Measurements from ENCODE around the gene RCCD1. TPM values are rescaled to one million over a fixed set of nuclear protein-coding genes. Genes with fewer than 3 reads are reported as not detected.

The RCCD1 gene
- total and polyA plus RNA-seq, 2 of the 8 experiments (the other 6 are each of a cell fraction or from before 2014, with no cell fraction given): 9.9 to 18.8 TPM

- 82% methylated on average over 18 of the region's 19 CpGs; no CpG with 5 or more reads in 1 of the 2 experiments for WGBS, 2 experiments (ENCODE audit: extremely low coverage in 1 of 2, insufficient coverage in 1 of 2, insufficient read length in 1 of 2, insufficient replicate concordance in 2 of 2, low coverage in 1 of 2, low lambda C conversion rate in 2 of 2, missing lambda C conversion rate in 1 of 2)
- Histone ChIP-seq H4K5ac (ENCODE audit: insufficient read length, low read depth, low read length) (no peak overlapping the region), H3K23ac (ENCODE audit: insufficient read length) (no peak overlapping the region), H2BK5ac (ENCODE audit: low read depth, low read length) (no peak overlapping the region; the same call in 1 of the 2 replicates), H3K23me2 (ENCODE audit: low read depth, low read length) (no peaks in the 10 kb centered on the region), H2BK120ac (replicated peaks; ENCODE audit: low read depth, low read length) (no peak overlapping the region), H3K36me3 (ENCODE audit: control insufficient read depth in 2 of 4, insufficient read depth in 4 of 4, low read length in 3 of 4) (no peaks in the 10 kb centered on the region; a peak in 3 of 8 replicates), H4K8ac (ENCODE audit: extremely low read depth, insufficient read depth, low read length) (no peak overlapping the region), H2BK15ac (ENCODE audit: low read length) (no peak overlapping the region), H3K27me3 (replicated peaks in 1 of 4; ENCODE audit: control insufficient read depth in 3 of 4, extremely low read depth in 1 of 4, insufficient read depth in 3 of 4, low read length in 3 of 4) (no peaks in the 10 kb centered on the region), H3K4ac (replicated peaks; ENCODE audit: insufficient read length, low read depth, low read length) (no peak overlapping the region), H3K9me3 (ENCODE audit: insufficient read depth in 2 of 2, low read depth in 1 of 2, low read length in 1 of 2) (no peaks in the 10 kb centered on the region), H3K14ac (ENCODE audit: insufficient read length) (no peak overlapping the region), H3K79me1 (ENCODE audit: low read depth, low read length) (no peaks in the 10 kb centered on the region), H4K20me1 (replicated peaks in 1 of 2; ENCODE audit: control insufficient read depth in 1 of 2, insufficient read depth in 2 of 2, low read length in 2 of 2) (peaks cover 2 to 6% of the 10 kb centered on the region in 2 experiments), H4K91ac (replicated peaks; ENCODE audit: insufficient read length, low read length) (no peak overlapping the region), H2BK20ac (ENCODE audit: low read length) (no peak overlapping the region), H2BK12ac (ENCODE audit: low read depth, low read length) (no peak overlapping the region), H3K4me3 (ENCODE audit: extremely low read depth in 1 of 4, insufficient read depth in 2 of 4, low read depth in 3 of 4, low read length in 4 of 4) (no peak overlapping the region), H3K4me2 (ENCODE audit: insufficient read depth in 1 of 2, low read depth in 2 of 2, low read length in 2 of 2) (no peak overlapping the region), H3K27ac (ENCODE audit: low read depth, low read length) (no peak overlapping the region), H3K79me2 (ENCODE audit: control insufficient read depth in 1 of 2, insufficient read depth in 2 of 2, low read length in 2 of 2) (no peaks in the 10 kb centered on the region), H3K9ac (replicated peaks in 1 of 4; ENCODE audit: extremely low read depth in 1 of 4, low read depth in 3 of 4, low read length in 3 of 4) (no peak overlapping the region), H3K4me1 (replicated peaks in 1 of 4; ENCODE audit: control insufficient read depth in 3 of 4, insufficient read depth in 4 of 4, low read length in 3 of 4) (peaks cover 0 to 1% (median 0%) of the 10 kb centered on the region in 4 experiments; a peak in 1 of 7 replicates), H2AK5ac (ENCODE audit: low read depth, low read length) (no peak overlapping the region), H2AFZ (ENCODE audit: low read length) (no peak overlapping the region), H3K18ac (ENCODE audit: extremely low read depth, low read length) (no peak overlapping the region), H3K56ac (replicated peaks; ENCODE audit: insufficient read length, low read depth, low read length) (no peak overlapping the region)
- FAIRE-seq: no peak
- TF ChIP-seq BACH1 (IDR thresholded peaks at IDR 0.05; ENCODE audit: low read length): no peak
- no peak for DNase-seq (ENCODE audit: low read depth in 1 of 2, low spot score in 2 of 2)
- CTCF ChIA-PET (ENCODE audit: partially characterized antibody): interaction anchor here (1.1 to 11.2 kb wide), 5 partner anchors 16 to 268 kb away, joined by 3 to 187 read pairs (median 3); partner anchors contain the start of genes HDDC3 and UNC45A
- POLR2A ChIA-PET (ENCODE audit: partially characterized antibody): interaction anchor here (0.9 kb wide), 1 partner anchor 9 kb away, joined by 3 read pairs; no protein-coding TSS in a partner anchor
Observed at GRCh38 chr15:90911302-90911623, 43.4 kb upstream of the RCCD1 start.

Measured in H1 (cell line).